ENCODE data around the gene MRLN. TPM values are rescaled to one million over a fixed set of nuclear protein-coding genes. Genes with fewer than 3 reads are reported as not detected.

Gene MRLN
- total RNA-seq, 2 experiments from 2014 or later: not detected

GRCh38 chr10:59713196-59713821 is 39.9 kb downstream of the MRLN start:
- POLR2A ChIA-PET: interaction anchor here (1.1 kb wide), 1 partner anchor 60 kb away, joined by 4 read pairs; no protein-coding TSS in a partner anchor
- no peaks in the 10 kb centered on the region for H3K9me3 Mint-ChIP-seq (ENCODE audit: insufficient read depth)
- no peaks in the 10 kb centered on the region for H3K36me3 Mint-ChIP-seq (ENCODE audit: low read depth)
- no peak overlapping the region for H3K4me3 Mint-ChIP-seq
- H3K4me1 Mint-ChIP-seq (ENCODE audit: low read depth): peaks cover 7% of the 10 kb centered on the region
- H3K27me3 Mint-ChIP-seq (ENCODE audit: low read depth): peaks cover 51% of the 10 kb centered on the region
- ATAC-seq (no peak), DNase-seq (no peak)
- CTCF ChIA-PET: no interaction called here
- H3K27ac Mint-ChIP-seq: no peak overlapping the region

GRCh38 chr10:59711871-59712494 is 41.3 kb downstream of the MRLN start:
- Mint-ChIP-seq H3K4me1 (ENCODE audit: low read depth) (peaks cover 7% of the 10 kb centered on the region), H3K4me3 (no peak overlapping the region), H3K9me3 (ENCODE audit: insufficient read depth) (no peaks in the 10 kb centered on the region), H3K27ac (no peak overlapping the region), H3K27me3 (ENCODE audit: low read depth) (peaks cover 50% of the 10 kb centered on the region), H3K36me3 (ENCODE audit: low read depth) (no peaks in the 10 kb centered on the region)
- CTCF ChIA-PET: interaction anchor here (0.9 kb wide), 1 partner anchor 729 kb away, joined by 3 read pairs; no protein-coding TSS in a partner anchor
- no peak for ATAC-seq
- POLR2A ChIA-PET: interaction anchor here (0.5 to 1.1 kb wide), 4 partner anchors 10 to 1022 kb away, joined by 3 to 4 read pairs (median 3); no protein-coding TSS in a partner anchor
- no peak for DNase-seq

GRCh38 chr10:59709395-59710125 is 43.7 kb downstream of the MRLN start, which contains the start of gene SLC16A9:
Gene SLC16A9, minus strand, starts transcription at chr10:59709850. Its CDS starts 25,559 bp downstream, at chr10:59684291.
- DNase-seq: peak; percentile 58
- peak within 1 kb of the TSS; percentile 63 for H3K4me3 Mint-ChIP-seq
- no peak within 1 kb of the TSS for H3K27ac Mint-ChIP-seq
- CTCF ChIA-PET: interaction anchor here (0.7 to 1.5 kb wide), 6 partner anchors 11 to 197 kb away, joined by 3 to 6 read pairs (median 4); partner anchors contain the start of gene CCDC6
- peak; percentile 83 for ATAC-seq
- H3K36me3 Mint-ChIP-seq (ENCODE audit: low read depth): no peaks in the 10 kb centered on the region
- H3K4me1 Mint-ChIP-seq (ENCODE audit: low read depth): peaks cover 7% of the 10 kb centered on the region
- peaks cover 41% of the 10 kb centered on the region for H3K27me3 Mint-ChIP-seq (ENCODE audit: low read depth)
- POLR2A ChIA-PET: interaction anchor here (0.6 kb wide), 1 partner anchor 54 kb away, joined by 3 read pairs; no protein-coding TSS in a partner anchor
- H3K9me3 Mint-ChIP-seq (ENCODE audit: insufficient read depth): no peaks in the 10 kb centered on the region

GRCh38 chr10:59708816-59709394 is 44.4 kb downstream of the MRLN start:
- Mint-ChIP-seq H3K4me1 (ENCODE audit: low read depth) (peaks cover 7% of the 10 kb centered on the region), H3K4me3 (peak overlapping the region; percentile 52), H3K9me3 (ENCODE audit: insufficient read depth) (no peaks in the 10 kb centered on the region), H3K27me3 (ENCODE audit: low read depth) (peaks cover 38% of the 10 kb centered on the region), H3K27ac (no peak overlapping the region), H3K36me3 (ENCODE audit: low read depth) (no peaks in the 10 kb centered on the region)
- ChIA-PET POLR2A (no interaction called here), CTCF (interaction anchor here (0.7 to 1.5 kb wide), 6 partner anchors 11 to 197 kb away, joined by 3 to 6 read pairs (median 4); partner anchors contain the start of gene CCDC6)
- DNase-seq (no peak), ATAC-seq (peak; percentile 38)

- H3K27ac Mint-ChIP-seq: no peak overlapping the region
- POLR2A ChIA-PET: no interaction called here
- no peaks in the 10 kb centered on the region for H3K9me3 Mint-ChIP-seq (ENCODE audit: insufficient read depth)
- peaks cover 7% of the 10 kb centered on the region for H3K4me1 Mint-ChIP-seq (ENCODE audit: low read depth)
- DNase-seq (no peak), ATAC-seq (no peak)
- H3K36me3 Mint-ChIP-seq (ENCODE audit: low read depth): no peaks in the 10 kb centered on the region
- peaks cover 29% of the 10 kb centered on the region for H3K27me3 Mint-ChIP-seq (ENCODE audit: low read depth)
- CTCF ChIA-PET: no interaction called here
- H3K4me3 Mint-ChIP-seq: no peak overlapping the region
Observed at GRCh38 chr10:59706851-59707797, 46.1 kb downstream of the MRLN start.

- H3K27ac Mint-ChIP-seq: no peak overlapping the region
- H3K27me3 Mint-ChIP-seq (ENCODE audit: low read depth): peaks cover 19% of the 10 kb centered on the region
- POLR2A ChIA-PET: no interaction called here
- H3K4me3 Mint-ChIP-seq: no peak overlapping the region
- H3K36me3 Mint-ChIP-seq (ENCODE audit: low read depth): no peaks in the 10 kb centered on the region
- DNase-seq (no peak), ATAC-seq (no peak)
- peaks cover 7% of the 10 kb centered on the region for H3K4me1 Mint-ChIP-seq (ENCODE audit: low read depth)
- CTCF ChIA-PET: no interaction called here
- H3K9me3 Mint-ChIP-seq (ENCODE audit: insufficient read depth): no peaks in the 10 kb centered on the region
Observed at GRCh38 chr10:59705931-59706330, 47.3 kb downstream of the MRLN start.

GRCh38 chr10:59704630-59705029 is 48.6 kb downstream of the MRLN start:
- ATAC-seq (no peak), DNase-seq (no peak)
- H3K9me3 Mint-ChIP-seq (ENCODE audit: insufficient read depth): no peaks in the 10 kb centered on the region
- H3K36me3 Mint-ChIP-seq (ENCODE audit: low read depth): no peaks in the 10 kb centered on the region
- peaks cover 9% of the 10 kb centered on the region for H3K27me3 Mint-ChIP-seq (ENCODE audit: low read depth)
- CTCF ChIA-PET: no interaction called here
- H3K27ac Mint-ChIP-seq: no peak overlapping the region
- H3K4me1 Mint-ChIP-seq (ENCODE audit: low read depth): no peaks in the 10 kb centered on the region
- no peak overlapping the region for H3K4me3 Mint-ChIP-seq
- POLR2A ChIA-PET: no interaction called here

- ATAC-seq: no peak
- Mint-ChIP-seq H3K4me1 (ENCODE audit: low read depth) (no peaks in the 10 kb centered on the region), H3K27ac (no peak overlapping the region), H3K9me3 (ENCODE audit: insufficient read depth) (no peaks in the 10 kb centered on the region), H3K4me3 (no peak overlapping the region), H3K36me3 (ENCODE audit: low read depth) (no peaks in the 10 kb centered on the region), H3K27me3 (ENCODE audit: low read depth) (peaks cover 5% of the 10 kb centered on the region)
- CTCF ChIA-PET: interaction anchor here (0.6 kb wide), 1 partner anchor 26 kb away, joined by 3 read pairs; no protein-coding TSS in a partner anchor
- POLR2A ChIA-PET: interaction anchor here (1.1 kb wide), 1 partner anchor 10 kb away, joined by 3 read pairs; no protein-coding TSS in a partner anchor
- DNase-seq: no peak
Observed at GRCh38 chr10:59702347-59702746, 50.9 kb downstream of the MRLN start.

- Mint-ChIP-seq H3K4me1 (ENCODE audit: low read depth) (no peaks in the 10 kb centered on the region), H3K27me3 (ENCODE audit: low read depth) (peaks cover 3% of the 10 kb centered on the region), H3K27ac (no peak overlapping the region), H3K9me3 (ENCODE audit: insufficient read depth) (no peaks in the 10 kb centered on the region), H3K36me3 (ENCODE audit: low read depth) (no peaks in the 10 kb centered on the region), H3K4me3 (no peak overlapping the region)
- DNase-seq (no peak), ATAC-seq (no peak)
- ChIA-PET POLR2A (no interaction called here), CTCF (no interaction called here)
Observed at GRCh38 chr10:59700709-59701108, 52.5 kb downstream of the MRLN start.

- ChIA-PET POLR2A (no interaction called here), CTCF (interaction anchor here (1.2 kb wide), 1 partner anchor 11 kb away, joined by 3 read pairs; the partner anchor contains the start of gene SLC16A9)
- H3K27ac Mint-ChIP-seq: no peak overlapping the region
- no peak for ATAC-seq
- H3K9me3 Mint-ChIP-seq (ENCODE audit: insufficient read depth): no peaks in the 10 kb centered on the region
- H3K4me3 Mint-ChIP-seq: no peak overlapping the region
- no peaks in the 10 kb centered on the region for H3K4me1 Mint-ChIP-seq (ENCODE audit: low read depth)
- no peaks in the 10 kb centered on the region for H3K36me3 Mint-ChIP-seq (ENCODE audit: low read depth)
- peaks cover 3% of the 10 kb centered on the region for H3K27me3 Mint-ChIP-seq (ENCODE audit: low read depth)
- DNase-seq: no peak
Observed at GRCh38 chr10:59698326-59698725, 54.9 kb downstream of the MRLN start.

GRCh38 chr10:59695637-59696036 is 57.6 kb downstream of the MRLN start:
- peaks cover 3% of the 10 kb centered on the region for H3K27me3 Mint-ChIP-seq (ENCODE audit: low read depth)
- ATAC-seq (no peak), DNase-seq (no peak)
- no peak overlapping the region for H3K27ac Mint-ChIP-seq
- no peaks in the 10 kb centered on the region for H3K9me3 Mint-ChIP-seq (ENCODE audit: insufficient read depth)
- ChIA-PET CTCF (no interaction called here), POLR2A (no interaction called here)
- H3K4me1 Mint-ChIP-seq (ENCODE audit: low read depth): no peaks in the 10 kb centered on the region
- H3K4me3 Mint-ChIP-seq: no peak overlapping the region
- no peaks in the 10 kb centered on the region for H3K36me3 Mint-ChIP-seq (ENCODE audit: low read depth)

Measured in activated CD8-positive, alpha-beta T cell treated with anti-CD3 and anti-CD28 coated beads, Interleukin-2, amount 10 ng/mL, durations not matched to agents 7 days and 5 days (primary cell).